ENCODE data around the gene CLDN8.

Gene CLDN8

GRCh38 chr21:30186242-30186641 is 29.7 kb downstream of the CLDN8 start:
- H3K4me3 ChIP-seq (ENCODE audit: low read depth, low read length), result no peak overlapping the region
- DNase-seq (ENCODE audit: low read depth), result no peak
- TF ChIP-seq CTCF (IDR thresholded peaks at IDR 0.05; ENCODE audit: low read depth, low read length, missing control alignments), result no peak

- TF ChIP-seq CTCF (IDR thresholded peaks at IDR 0.05; ENCODE audit: low read depth, low read length, missing control alignments), result no peak
- no peak overlapping the region for H3K4me3 ChIP-seq (ENCODE audit: low read depth, low read length)
- DNase-seq (ENCODE audit: low read depth), result no peak
Measured at GRCh38 chr21:30168086-30168485, 47.8 kb downstream of the CLDN8 start.

- DNase-seq (ENCODE audit: low read depth), result no peak
- TF ChIP-seq CTCF (IDR thresholded peaks at IDR 0.05; ENCODE audit: low read depth, low read length, missing control alignments), result no peak
Measured at GRCh38 chr21:30166705-30167104, 49.2 kb downstream of the CLDN8 start, which contains the start of gene CLDN17. CLDN17 (minus strand) TSS chr21:30166805; CDS start chr21:30166617, 188 bp downstream.

GRCh38 chr21:30166171-30166570 is 49.7 kb downstream of the CLDN8 start:
- no peak overlapping the region for H3K4me3 ChIP-seq (ENCODE audit: low read depth, low read length)
- no peak for TF ChIP-seq CTCF (IDR thresholded peaks at IDR 0.05; ENCODE audit: low read depth, low read length, missing control alignments)
- no peak for DNase-seq (ENCODE audit: low read depth)

More at GRCh38 chr21:30166705-30167104, 49.2 kb downstream of the CLDN8 start, which contains the start of gene CLDN17:
- no peak within 1 kb of the TSS for H3K4me3 ChIP-seq (ENCODE audit: low read depth, low read length)

GRCh38 chr21:30164796-30165195 is 51.1 kb downstream of the CLDN8 start:
- DNase-seq (ENCODE audit: low read depth), result no peak
- TF ChIP-seq CTCF (IDR thresholded peaks at IDR 0.05; ENCODE audit: low read depth, low read length, missing control alignments), result no peak
- no peak overlapping the region for H3K4me3 ChIP-seq (ENCODE audit: low read depth, low read length)

Data from GM12864 (cell line).